Gastroesophageal sphincter (tissue), 3 donors: ENCODE measurements around the gene ATP1B3.

Experiments
- CTCF ChIP-seq, 4 experiments: fragments of 200-600 bp in 2 of 4; fragments of 450-650 bp in 2 of 4; sonication (generic) in 1 of 4; IDR thresholded peaks; one replicate each; pipeline ENCODE4 v1.5.1; 2017 to 2019; ENCODE audit warnings: antibody characterized with exemption in 4 of 4, mild to moderate bottlenecking in 2 of 4, moderate library complexity in 2 of 4
- POLR2A ChIP-seq, 2 donors: fragments of 450-650 bp; IDR thresholded peaks; one replicate each; pipeline ENCODE4 v1.6.1; 2017; ENCODE audit warnings: antibody characterized with exemption in 2 of 2, mild to moderate bottlenecking in 2 of 2, moderate library complexity in 1 of 2
- POLR2AphosphoS5 ChIP-seq: sonication (generic); formaldehyde crosslinking; IDR thresholded peaks from one replicate; pipeline ENCODE4 v1.6.1; 2017; ENCODE audit warnings: antibody characterized with exemption

- TF ChIP-seq CTCF (IDR thresholded peaks at IDR 0.05): no peak
- TF ChIP-seq POLR2AphosphoS5: peak; percentile 55
- no peak for TF ChIP-seq POLR2A (IDR thresholded peaks at IDR 0.05)
These were observed 83.4 kb downstream of the ATP1B3 start for GRCh38 chr3:141959589-141960554.
